Stimulated activated CD8-positive, alpha-beta memory T cell treated with anti-CD3 and anti-CD28 coated beads, Interleukin-7, amount 100 ng/mL, for 4 hours (primary cell): ENCODE results near the gene LAMC1.

ENCODE experiments used
- DNase-seq, 2 donors: peaks; one replicate each; pipeline ENCODE4 v3.0.0-alpha.2; 2020; ENCODE audit warnings: low read depth in 2 of 2

The LAMC1 gene

GRCh38 chr1:183191833-183192232, 168.6 kb downstream of the LAMC1 start:
- no peak for DNase-seq

- DNase-seq = no peak
Observed at GRCh38 chr1:183193963-183194525, 170.8 kb downstream of the LAMC1 start.

DNA sequence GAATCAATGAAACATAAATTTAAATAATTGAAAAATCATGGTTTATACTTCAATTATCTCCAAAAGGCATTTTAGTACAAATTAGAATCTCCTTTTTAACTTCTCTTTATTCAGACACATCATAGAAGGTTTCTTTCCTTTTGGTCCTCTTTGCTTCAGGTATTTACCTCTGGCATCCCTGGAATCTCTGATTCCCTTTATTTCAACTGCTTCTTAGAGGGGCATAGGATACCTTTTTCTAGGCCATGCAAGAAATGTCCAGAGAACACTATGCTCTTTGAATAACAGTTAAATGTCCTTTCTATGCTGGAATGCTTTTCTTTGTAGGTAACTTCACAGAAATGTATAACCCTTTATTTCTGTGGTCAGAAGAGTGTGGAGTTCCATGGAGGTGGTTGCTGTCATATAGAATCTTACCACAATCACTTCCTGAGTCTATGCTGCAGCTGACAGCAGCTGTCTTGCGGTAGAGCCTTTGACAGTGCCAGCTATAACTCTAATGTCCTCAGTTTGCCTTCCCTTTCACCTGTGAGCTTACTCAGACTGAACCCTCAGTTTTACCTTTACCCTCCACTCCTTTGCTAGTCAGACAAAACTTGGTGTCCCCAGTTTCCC, 171.4 kb downstream of the LAMC1 start:
- no peak for DNase-seq

GRCh38 chr1:183195142-183195574, 171.9 kb downstream of the LAMC1 start:
- DNase-seq = no peak
